GM18508 (cell line): Measurements from ENCODE around the gene NAGK.
A peak's percentile ranks its signal among the peaks of the same experiment; 100 is the strongest.
"Not testable (repeated sequence)": the region's sequence is repeated elsewhere in the genome, so short reads cannot be mapped to it uniquely, and the experiment has no call there.

Experiments
- ATAC-seq: cut with Tn5 transposase; IDR thresholded peaks from one replicate; pipeline ENCODE4 v1.9.1; 2021; ENCODE audit warnings: moderate number of reproducible peaks; ENCODE audit not compliant: insufficient read depth, unreplicated experiment

The NAGK gene

DNA sequence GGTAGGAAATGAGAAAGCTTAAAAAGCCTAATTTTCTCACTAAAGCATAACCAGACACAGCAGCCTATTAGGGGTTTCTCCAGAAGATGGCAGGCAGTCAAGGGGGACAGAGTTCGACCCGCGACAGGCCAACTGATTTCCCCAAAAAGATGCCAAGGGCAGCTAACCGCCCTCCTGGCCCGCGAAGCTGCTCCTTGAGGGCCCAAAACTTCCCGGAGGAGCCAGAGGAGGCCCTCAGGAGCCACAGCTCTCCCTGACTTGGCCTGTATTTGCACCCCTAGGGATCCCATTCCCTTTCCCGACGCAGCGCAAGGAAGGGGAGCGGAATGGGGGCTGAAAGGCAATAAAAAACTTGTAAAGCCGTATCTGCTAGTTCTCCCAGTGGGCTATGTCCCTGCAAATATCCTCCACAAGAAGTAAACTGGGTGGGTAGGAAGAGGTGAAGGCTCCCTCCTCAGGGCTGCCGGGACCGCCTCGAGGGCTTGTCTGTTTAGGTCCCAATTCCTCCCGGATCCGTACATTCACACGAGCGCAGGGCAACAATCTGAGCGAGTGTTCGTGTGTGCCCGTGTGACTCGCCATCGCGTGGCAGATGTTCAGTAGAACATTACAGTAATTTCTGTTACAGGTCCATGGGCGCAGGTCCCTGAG is 756 bp upstream of the NAGK start:
- peak; percentile 0 for ATAC-seq

DNA sequence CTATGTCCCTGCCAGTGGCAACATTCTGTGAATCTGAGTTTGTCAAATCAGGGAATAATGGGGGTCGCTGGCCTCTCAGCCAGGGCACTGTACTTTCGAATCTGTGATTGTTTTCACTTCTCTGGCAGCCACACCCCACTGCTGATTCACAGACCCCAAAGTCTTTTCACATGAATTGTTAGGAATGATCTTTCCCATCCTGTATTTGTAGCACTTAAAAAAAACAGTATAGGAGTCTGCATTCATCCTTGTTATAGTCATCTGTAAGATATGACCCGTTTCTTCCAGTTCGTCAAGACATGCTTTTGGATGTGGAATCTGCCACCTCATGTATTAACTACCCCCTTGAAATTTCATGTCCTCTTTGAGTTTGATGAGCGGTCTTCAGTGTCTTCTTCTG is 928 bp downstream of the NAGK start:
- ATAC-seq = no peak

DNA sequence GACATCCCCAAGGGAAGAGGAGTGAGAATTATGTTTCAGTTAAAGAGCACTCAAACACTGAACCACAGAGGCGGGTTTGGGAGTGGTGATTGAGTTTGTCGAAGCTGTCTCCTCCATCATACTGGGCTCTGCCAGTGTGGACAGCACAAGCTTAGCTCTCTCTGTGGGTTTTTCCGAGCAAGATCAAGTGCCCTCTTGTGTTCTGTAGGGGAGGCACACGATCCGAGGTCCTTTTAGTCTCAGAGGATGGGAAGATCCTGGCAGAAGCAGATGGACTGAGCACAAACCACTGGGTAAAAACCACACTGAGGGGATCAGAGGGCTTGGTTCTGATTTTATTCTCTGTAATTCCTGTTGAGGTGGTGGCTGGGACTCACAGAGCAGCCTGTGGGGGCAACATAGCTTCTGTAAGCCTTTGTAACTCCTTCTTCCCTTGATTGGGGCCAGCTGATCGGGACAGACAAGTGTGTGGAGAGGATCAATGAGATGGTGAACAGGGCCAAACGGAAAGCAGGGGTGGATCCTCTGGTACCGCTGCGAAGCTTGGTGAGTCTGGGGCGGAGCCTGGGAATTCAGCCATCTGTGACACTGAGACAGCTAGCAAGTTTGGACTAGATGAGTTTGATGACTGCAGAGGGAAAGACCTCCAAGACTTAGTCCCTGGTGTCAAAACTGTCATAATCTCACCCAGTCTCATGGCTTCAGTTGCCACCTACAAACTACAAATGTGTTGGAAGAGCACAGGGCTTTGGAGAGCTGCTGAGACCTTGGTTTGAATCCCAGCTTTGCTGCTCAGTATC is 2.0 kb downstream of the NAGK start:
- no peak for ATAC-seq

DNA sequence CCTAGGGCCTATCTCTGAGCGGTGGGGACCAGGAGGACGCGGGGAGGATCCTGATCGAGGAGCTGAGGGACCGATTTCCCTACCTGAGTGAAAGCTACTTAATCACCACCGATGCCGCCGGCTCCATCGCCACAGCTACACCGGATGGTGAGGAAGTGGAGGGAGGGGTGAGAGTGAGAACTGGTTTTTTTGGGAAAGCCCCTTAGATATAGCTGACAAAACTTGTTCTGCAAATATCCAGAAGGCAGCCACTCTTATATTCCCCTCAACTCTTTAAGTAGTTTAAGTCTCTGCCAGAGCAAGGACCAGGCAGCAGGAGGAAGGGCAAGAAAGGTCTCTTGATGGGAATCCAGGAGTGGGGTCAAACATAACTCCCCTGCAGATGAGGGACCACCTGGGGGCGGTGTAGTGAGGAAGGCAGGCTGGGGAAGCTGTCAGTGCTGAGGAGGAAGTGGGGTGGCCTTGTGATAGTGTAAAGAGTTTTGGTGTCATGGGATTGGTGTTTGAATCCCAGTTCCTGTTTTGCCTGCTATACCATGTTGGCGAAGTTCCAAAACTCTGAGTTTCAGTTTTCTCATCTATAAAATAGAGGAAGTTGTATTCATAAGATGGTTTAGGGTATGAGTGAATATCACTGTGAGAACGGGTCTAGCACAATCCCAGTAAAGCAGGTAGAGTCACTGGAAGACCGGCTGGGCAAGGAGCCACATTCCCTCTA is 3.4 kb downstream of the NAGK start:
- ATAC-seq = peak; percentile 27

DNA sequence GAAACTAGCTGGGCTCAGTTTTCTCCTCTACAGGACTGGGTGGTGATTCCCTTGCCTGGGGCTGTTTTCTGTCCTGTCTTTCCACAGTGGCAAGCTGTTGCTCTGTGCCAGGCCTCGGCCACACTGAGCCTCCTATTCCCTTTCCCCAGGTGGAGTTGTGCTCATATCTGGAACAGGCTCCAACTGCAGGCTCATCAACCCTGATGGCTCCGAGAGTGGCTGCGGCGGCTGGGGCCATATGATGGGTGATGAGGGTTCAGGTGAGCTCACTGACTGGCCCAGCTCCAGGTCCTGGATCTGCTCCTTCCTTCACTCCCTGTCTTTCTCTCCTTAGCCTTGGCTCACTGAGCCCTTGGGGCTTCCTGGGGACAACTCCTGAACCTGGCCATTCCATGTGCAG is 4.0 kb downstream of the NAGK start:
- ATAC-seq = no peak

- ATAC-seq = no peak
Measured at GRCh38 chr2:71073475-71073874, 5.0 kb downstream of the NAGK start.

- ATAC-seq = no peak
Measured at GRCh38 chr2:71074893-71075395, 6.5 kb downstream of the NAGK start.

DNA sequence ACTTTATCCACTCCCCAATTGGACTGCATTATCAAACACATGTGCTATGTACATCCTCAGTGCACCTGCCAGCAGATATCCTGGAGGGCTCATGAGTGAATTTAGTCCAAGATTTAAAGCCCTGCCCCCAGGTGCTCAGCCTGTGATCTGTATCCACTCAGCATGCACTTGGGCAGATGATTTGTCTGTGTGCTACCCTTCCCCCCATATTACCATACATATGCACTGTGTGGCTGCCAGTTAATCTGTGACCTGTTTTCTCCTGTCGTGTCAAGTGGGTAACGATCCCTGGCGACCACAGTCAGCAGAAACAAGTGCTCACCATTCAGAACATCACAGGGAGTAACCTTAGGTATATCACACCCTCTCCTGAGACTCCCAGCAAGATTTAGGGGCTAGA is 10.2 kb downstream of the NAGK start:
- ATAC-seq = no peak

GRCh38 chr2:71082402-71083252 is 14.2 kb downstream of the NAGK start:
- ATAC-seq = no peak

DNA sequence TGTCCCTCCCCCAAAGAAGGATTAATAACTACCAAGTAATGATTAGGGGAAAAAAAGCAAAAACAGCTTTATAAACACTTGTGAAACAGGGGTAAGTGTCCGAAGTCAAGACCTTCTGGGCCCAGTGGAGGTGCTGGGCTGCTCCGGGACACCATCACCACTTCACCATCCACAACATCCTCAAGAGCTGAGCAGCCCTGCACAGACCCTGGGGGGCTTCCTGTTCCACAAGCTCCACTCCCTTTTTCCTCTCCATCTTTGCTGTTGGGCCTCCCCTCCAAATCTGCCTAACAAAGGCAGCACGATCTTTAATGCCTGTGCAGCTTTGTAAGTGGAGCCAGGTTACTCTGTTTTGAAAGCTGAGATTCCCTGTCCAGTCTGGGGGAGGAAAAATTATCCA is 14.8 kb downstream of the NAGK start:
- ATAC-seq = not testable (repeated sequence)

DNA sequence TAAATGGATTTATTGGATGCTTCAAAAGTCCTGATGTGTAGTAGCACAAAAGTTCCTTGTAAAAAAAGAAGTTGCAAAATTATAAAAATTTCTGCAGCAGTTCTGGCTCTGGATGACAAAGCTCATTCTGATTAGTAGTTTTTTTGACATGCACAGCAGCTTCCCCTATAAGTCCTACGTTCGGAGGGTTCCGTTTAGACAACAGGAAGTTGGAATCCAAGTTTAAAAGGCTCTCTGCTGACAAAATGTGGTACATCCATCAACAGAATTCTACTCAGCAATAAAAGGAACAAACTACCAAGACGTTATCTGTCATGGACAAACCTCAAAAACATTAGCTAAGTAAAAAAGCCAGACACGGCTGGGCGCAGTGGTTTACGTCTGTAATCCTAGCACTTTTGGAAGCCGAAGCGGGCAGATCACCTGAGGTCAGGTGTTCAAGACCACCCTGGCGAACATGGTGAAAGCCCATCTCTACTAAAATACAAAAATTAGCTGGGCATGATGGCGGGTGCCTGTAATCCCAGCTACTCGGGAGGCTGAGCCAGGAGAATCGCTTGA is 15.4 kb downstream of the NAGK start:
- ATAC-seq = not testable (repeated sequence)

DNA sequence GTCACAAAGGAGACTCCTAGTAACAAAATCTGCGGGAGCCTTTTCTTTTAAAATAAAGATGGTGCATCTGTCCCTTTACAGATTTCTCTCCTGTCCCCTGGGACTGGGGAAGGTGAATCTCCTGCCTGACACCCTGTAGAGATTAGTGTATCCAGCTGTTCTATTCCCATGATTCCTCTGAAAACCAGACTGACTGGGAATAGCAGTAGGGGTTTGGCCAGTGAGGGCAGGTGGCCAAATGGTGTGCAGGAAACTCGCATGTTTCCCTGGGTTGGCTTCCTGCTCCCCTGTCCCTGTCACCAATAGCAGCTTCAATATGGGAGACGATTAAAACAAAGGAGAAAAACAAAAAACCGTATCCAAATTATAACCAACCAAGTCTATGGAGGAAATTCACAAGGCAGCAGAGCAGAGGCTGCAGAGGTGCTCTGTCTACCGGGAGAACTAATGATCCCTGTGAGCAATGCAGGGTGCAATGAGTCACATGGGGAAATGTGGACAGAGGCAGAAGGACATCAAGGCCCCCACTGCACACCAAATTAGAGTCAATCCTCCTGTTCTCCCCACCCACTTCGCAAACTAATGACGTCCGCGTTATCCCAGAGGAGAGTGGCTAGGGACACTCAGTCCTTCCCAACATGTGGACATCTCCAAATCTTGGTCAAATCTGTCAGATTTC is 17.0 kb downstream of the NAGK start:
- not testable (repeated sequence) for ATAC-seq

- ATAC-seq = not testable (repeated sequence)
Measured at GRCh38 chr2:71089475-71089874, 21.0 kb downstream of the NAGK start.

DNA sequence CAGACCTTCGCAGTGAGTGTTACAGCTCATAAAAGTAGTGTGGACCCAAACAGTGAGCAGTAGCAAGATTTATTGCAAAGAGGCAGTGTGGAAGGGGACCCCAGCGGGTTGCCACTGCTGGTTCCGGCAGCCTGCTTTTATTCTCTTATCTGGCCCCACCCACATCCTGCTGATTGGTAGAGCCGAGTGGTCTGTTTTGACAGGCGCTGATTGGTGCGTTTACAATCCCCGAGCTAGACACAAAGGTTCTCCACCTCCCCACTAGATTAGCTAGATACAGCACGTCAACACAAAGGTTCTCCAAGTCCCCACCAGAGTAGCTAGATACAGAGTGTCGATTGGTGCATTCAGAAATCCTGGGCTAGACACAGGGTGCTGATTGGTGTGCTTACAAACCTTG is 23.4 kb downstream of the NAGK start:
- ATAC-seq = not testable (repeated sequence)

DNA sequence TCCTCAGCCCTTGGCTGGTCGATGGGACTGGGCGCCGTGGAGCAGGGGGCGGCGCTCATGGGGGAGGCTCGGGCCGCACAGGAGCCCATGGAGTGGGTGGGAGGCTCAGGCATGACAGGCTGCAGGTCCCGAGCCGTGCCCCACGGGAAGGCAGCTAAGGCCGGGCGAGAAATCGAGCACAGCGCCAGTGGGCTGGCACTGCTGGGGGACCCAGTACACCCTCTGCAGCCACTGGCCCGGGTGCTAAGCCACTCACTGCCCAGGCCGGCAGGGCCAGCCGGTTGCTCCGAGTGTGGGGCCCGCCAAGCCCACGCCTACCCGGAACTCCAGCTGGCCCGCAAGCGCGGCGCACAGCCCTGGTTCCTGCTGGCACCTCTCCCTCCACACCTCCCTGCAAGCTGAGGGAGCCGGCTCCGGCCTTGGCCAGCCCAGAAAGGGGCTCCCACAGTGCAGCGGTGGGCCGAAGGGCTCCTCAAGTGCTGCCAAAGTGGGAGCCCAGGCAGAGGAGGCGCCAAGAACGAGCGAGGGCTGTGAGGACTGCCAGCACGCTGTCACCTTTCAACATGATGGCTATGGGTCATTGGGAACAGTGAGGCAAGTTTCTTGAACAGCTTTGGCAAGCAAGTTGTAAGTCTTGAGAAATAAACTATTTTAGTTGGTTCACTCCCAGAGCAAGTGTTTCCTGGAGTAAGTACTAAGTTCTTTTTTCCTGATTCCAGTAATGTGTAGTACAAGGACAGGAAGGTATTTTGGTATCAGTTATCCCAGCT is 24.2 kb downstream of the NAGK start:
- not testable (repeated sequence) for ATAC-seq

GRCh38 chr2:71100195-71100964 is 31.9 kb downstream of the NAGK start:
- ATAC-seq = no peak

GRCh38 chr2:71101656-71102055 is 33.2 kb downstream of the NAGK start:
- ATAC-seq = no peak
